ENCODE measurements around the gene ZBTB16.

- no peak for TF ChIP-seq EZH2 (IDR thresholded peaks at IDR 0.05; ENCODE audit: borderline replicate concordance, insufficient read depth, low read length, poor library complexity, severe bottlenecking)
- TF ChIP-seq CTCF (IDR thresholded peaks at IDR 0.05; ENCODE audit: poor library complexity, severe bottlenecking): no peak
- no peak for TF ChIP-seq POLR2AphosphoS5 (IDR thresholded peaks at IDR 0.05)
Observed at GRCh38 chr11:114122686-114123085, 63.2 kb downstream of the ZBTB16 start.
